HPDE6-E6E7 (cell line): ENCODE data around the gene TEDC2.
A peak's percentile ranks its signal among the peaks of the same experiment; 100 is the strongest.

Source experiments
- DNase-seq: peaks from one replicate; pipeline ENCODE4 v3.0.0; 2011; ENCODE audit warnings: missing footprints; ENCODE audit errors: extremely low spot score

The TEDC2 gene

DNA sequence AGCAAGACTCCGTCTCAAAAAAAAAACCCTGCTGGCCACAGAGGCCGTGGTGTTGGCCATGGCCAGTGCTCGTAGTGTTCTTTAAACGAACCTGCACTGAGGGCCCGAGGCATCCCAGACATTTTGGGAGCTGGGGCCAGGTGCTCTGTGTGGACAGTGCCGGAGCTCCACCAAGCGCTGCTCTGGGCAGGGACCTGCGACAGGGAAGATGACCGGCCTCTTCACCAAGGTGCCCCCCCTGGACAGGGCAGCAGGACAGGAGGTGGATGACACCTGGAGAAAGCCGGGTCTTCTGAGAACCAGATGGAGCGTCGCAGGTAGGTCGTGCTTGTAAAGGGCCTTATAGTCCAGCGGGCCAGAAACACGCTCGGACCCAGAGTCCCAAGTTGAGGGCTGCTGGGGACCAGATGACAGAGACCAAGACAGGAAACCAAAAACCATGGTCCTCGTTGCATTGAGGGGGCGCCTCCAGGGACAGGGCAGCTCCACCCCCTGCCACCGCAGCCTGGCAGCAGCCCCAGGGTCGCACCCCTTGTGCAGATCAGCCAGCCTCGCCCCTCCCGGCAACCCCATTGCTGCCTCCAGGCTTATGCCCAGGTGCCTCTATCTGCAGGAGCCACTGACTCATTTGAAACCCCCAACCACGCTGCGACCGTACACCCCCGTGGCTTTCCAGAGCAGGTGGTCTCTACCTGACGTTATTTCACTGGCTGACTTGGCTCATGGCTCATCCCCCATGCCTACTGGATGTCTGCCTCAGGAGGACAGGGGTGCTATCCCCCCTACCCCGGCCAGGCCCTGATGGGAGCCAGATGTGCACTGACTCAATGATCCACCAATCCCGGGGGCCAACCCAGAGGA is 7.0 kb downstream of the TEDC2 start:
- DNase-seq: no peak

DNA sequence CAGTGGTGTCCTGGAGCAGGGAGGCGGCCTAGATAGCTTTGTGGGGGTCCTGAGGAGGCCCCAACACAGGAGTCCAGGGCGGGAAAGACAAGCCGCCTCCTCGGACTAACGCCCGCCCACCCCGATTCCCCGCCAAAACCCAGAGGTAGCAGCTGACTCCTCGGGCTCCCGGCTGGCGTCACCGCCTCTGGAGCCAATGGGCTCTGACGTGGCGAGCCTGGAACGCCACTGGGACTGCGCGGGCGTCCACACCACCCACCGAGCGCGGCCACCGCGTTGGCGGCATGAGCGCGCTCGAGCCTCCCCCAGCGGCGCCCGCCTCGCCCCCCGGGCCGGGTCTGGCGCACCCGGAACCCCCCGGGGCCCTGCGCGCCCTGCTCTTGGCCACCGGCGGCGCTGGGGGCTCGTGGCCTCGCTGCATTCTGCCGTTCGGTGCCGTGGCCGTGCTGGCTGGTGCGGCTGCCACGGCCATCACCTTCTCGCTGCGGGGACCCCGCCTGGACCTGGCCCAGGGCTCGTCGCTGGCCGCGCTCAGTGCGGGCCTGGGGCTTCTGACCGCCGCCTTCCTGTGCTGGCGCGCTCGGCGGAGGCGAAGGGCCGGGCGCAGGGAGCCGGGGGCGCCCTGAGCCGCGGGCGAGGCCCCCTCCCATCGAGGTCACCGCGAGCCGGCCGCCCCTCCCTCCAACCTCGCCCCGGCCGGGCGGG is 7.8 kb downstream of the TEDC2 start:
- peak; percentile 77 for DNase-seq

DNA sequence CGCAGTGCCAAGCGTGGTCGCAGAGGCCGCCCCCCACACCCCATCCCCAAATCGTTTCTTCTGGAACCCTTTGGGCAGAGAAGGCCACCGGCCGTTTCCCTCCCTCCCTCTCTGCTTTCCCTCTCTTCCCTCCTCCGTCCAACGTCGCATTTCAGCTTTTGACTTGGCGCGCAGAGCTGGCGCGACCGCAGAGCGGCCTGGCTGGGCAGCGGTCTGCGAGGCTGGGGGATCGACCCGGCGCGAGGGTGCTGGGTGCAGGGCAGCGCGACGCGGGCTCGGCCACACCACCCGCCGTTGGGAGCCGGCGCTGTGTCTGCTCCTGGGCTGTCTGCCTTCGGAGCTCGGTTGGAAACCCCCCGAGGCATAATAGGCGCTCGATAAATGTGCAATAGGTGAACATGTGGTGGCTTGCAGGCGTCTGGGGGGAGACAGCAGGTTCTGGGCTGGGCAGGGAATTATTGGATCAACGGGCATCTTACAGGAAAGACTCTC is 8.4 kb downstream of the TEDC2 start:
- DNase-seq: peak; percentile 69

DNA sequence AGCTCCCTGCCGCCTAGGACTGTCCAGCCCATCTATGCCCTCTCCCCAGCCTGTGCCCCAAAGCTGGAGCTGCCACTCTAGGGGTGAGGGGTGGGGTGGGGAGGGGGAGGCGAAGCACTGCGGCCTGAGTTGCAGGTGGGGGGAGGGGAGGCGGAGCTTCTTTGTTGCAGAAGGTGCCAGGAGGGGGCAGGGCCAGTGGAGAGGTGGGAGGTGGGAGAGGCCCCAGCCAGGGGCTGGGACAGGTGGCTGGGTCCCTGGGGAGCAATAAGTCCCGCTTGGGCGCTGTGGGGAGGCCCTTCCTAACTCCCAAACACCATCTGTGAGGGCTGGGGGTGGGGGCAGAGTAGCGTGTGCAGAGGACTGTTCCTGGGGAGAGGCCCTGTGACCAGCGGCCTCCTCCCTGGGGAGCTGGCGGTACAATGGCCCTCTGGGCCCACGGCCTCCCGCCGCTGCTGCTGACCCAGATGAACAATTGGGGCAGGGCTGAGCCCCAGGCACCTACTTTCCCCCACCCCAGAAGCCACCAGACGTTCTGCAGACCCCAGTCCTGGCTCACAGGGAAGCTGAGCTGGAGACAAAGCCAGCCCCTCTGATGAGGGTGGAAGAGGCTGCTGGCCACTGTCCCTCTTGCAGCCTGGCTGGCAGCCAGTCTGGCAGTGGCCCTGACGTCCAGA is 9.0 kb downstream of the TEDC2 start:
- no peak for DNase-seq

DNA sequence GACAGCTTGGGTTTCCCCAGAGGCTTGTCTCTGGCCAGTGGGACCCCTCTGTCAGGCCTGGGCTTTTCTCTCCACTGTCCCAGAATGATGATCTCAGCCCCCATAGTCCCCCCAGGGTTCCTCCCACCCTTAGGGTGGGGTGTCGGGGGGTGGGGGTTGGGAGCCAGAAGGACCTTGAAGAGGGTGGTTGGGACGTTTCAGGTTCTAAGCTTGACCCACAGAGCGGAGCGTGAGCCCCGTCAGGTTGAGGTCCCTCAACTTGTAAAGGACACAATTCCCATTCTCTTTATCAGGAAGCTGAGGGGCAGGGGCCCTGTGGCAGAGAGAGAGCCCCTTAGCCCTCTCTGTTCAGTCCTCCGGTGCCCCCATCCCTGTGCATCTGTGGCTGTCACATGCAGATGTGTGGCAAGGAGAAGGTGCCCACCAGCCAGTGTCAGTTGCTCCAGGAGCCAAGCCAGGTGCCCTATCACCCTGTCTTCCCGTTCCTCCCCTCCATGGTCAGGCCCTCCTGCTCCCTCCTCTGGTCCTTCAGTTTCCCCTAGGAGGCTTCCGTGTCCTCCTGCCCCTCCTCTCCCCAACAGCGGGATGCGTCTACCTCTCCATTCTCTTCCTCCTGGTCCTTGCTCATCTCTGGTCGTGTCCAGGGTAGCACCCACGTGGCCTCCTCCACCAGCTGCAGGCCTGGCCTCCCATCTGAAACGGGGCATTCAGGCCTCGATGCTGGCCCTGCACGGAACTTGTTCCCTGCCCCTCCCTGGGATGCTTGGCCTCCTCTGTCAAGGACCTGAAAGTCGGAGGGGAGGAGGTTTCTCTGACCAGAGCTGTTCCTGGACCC is 9.7 kb downstream of the TEDC2 start:
- DNase-seq: no peak

DNA sequence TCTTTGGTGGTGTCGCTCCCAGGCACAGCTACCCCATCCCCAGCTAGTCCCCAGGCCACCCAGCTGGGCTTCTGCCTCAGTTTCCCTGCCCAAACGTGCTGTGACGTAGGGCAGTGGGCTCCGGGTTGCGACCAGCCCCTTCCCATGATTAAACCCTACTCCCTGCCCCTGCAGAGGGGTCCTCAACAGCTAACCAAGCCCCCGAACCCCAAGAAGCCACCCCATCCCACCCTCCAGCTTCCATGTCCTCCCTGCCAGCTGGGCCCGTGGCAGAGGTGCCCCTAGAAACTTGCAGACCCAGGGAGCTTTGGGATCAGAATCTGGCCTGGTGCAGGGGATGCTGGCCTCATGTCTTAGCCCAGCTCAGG is 10.3 kb downstream of the TEDC2 start:
- no peak for DNase-seq

DNA sequence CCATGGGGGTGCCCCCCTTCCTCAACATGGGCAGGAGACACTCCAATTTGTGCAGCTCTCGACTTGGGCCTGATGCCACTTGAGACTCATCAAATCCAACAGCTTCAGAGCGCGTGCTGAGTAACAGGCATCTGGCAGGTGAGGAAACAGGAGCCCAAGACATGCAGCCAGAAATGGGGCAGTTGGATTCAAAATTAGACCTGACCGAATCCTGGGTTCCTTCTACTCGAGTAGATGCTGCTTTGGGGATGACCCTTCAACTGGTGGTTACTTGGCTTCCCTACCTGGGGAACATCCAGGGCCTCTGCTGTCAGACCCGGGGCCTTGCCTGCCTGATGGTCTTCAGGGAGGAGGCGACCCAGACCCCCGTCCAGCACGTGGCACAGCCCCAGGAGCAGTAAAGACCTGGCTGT is 10.7 kb downstream of the TEDC2 start:
- DNase-seq: no peak

DNA sequence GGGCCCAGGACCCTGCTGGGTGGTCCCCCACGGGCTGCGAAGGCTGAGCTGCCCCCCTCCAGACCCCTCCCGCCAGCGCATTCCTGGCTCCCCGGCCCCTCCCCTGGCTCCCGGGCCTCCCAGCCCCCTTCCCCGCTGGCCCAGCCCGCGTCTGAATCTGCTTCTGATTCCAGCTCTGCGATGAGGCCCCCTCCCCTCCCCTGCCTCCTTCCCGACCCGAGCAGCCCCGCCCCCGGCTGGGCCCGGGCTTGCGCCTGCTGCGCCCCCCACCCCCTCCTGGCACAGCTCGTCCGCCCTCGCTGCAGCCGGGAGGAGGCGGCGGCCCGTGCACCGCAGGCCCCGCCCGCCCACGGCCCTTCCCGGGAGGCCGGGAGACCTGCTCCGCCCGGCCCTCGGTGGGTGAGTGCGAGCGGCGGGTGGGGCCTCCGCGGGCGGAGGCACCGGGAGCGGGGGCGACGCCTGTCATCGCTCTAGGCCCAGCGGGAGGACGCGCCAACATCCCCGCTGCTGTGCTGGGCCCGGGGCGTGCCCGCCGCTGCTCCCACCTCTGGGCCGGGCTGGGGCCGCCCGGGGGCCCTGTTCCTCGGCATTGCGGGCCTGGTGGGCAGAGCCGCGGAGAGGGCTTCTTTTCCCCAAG is 11.2 kb downstream of the TEDC2 start, which contains the start of gene NTN3:
NTN3 (plus strand) TSS at position 282 of the 637 bp plus-strand sequence. CDS start 405 bp downstream, outside the sequence.
- DNase-seq: no peak

DNA sequence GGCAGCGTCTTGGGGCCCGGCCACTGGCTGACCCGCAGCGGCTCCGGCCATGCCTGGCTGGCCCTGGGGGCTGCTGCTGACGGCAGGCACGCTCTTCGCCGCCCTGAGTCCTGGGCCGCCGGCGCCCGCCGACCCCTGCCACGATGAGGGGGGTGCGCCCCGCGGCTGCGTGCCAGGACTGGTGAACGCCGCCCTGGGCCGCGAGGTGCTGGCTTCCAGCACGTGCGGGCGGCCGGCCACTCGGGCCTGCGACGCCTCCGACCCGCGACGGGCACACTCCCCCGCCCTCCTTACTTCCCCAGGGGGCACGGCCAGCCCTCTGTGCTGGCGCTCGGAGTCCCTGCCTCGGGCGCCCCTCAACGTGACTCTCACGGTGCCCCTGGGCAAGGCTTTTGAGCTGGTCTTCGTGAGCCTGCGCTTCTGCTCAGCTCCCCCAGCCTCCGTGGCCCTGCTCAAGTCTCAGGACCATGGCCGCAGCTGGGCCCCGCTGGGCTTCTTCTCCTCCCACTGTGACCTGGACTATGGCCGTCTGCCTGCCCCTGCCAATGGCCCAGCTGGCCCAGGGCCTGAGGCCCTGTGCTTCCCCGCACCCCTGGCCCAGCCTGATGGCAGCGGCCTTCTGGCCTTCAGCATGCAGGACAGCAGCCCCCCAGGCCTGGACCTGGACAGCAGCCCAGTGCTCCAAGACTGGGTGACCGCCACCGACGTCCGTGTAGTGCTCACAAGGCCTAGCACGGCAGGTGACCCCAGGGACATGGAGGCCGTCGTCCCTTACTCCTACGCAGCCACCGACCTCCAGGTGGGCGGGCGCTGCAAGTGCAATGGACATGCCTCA is 12.0 kb downstream of the TEDC2 start:
- no peak for DNase-seq

DNA sequence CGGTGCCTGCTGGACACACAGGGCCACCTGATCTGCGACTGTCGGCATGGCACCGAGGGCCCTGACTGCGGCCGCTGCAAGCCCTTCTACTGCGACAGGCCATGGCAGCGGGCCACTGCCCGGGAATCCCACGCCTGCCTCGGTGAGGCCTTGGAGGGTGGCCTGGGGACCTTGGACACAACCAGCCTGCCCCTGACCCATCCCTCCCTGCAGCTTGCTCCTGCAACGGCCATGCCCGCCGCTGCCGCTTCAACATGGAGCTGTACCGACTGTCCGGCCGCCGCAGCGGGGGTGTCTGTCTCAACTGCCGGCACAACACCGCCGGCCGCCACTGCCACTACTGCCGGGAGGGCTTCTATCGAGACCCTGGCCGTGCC is 12.6 kb downstream of the TEDC2 start:
- no peak for DNase-seq

DNA sequence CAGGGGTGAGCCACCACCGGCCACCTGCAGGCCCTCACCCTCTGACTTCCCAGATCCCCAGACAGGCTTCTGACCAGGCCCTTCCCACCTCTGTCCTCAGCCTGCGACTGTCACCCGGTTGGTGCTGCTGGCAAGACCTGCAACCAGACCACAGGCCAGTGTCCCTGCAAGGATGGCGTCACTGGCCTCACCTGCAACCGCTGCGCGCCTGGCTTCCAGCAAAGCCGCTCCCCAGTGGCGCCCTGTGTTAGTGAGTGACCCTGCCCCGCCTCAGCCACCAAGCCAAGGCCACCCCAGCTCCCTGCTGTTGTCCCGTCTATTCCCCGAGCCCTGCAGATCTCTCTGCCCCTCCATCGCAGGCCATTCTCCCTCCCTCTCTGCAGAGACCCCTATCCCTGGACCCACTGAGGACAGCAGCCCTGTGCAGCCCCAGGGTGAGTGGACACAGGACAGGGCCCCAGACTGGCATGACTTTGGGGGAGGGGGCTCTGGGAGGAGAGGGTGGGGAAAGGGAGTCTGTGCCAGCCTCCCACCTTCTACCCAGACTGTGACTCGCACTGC is 13.1 kb downstream of the TEDC2 start:
- no peak for DNase-seq

DNA sequence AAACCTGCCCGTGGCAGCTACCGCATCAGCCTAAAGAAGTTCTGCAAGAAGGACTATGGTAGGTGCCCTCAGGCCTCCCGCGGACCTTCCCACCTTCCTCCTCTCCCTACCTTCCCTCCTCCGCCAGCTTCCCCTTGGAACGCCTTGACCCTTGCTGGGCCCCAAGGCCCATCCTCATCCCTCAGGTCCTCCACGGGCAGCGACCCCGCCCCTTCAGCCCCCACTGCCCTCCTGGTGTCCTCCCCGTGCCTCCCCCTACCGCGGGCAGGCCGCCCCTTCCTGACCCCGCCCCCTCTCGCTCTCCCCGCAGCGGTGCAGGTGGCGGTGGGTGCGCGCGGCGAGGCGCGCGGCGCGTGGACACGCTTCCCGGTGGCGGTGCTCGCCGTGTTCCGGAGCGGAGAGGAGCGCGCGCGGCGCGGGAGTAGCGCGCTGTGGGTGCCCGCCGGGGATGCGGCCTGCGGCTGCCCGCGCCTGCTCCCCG is 13.6 kb downstream of the TEDC2 start:
- no peak for DNase-seq

DNA sequence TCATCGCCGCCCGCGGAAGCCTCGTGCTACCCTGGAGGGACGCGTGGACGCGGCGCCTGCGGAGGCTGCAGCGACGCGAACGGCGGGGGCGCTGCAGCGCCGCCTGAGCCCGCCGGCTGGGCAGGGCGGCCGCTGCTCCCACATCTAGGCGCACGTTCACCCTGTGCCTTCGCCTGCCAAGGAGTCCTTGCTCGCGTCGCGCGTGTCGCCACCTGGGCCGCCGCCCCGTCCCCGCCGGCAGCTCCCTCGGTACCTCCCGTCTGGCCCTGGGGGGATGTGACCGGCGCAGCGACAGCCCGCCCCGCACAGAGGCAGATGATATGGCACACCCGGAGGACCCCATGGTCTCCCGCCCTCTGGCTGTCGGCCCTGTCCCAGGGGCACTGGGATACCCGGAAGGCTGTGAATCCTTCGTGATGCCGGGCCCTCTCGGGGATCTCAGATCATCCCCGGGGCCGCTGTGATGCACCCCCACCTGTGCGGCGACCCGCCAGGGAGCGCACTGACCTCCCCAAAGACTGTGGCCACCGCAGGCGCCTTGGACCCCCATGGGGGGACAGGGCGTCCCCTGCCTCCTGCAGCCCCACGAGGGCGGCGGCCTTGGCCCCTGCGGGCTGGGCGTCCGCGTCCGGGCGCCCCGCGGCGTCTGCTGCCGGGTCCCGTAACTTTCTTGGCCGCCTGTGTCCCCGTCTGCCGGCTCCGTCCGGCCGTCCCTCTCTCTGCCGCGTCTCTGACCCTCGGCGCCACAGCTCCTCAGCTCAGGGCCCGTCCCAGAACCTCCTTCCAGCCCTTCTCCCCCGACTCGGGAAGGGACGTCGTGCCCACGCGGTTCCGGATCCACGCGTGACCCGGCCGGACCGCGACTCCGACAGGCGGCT is 14.3 kb downstream of the TEDC2 start:
- peak; percentile 50 for DNase-seq

DNA sequence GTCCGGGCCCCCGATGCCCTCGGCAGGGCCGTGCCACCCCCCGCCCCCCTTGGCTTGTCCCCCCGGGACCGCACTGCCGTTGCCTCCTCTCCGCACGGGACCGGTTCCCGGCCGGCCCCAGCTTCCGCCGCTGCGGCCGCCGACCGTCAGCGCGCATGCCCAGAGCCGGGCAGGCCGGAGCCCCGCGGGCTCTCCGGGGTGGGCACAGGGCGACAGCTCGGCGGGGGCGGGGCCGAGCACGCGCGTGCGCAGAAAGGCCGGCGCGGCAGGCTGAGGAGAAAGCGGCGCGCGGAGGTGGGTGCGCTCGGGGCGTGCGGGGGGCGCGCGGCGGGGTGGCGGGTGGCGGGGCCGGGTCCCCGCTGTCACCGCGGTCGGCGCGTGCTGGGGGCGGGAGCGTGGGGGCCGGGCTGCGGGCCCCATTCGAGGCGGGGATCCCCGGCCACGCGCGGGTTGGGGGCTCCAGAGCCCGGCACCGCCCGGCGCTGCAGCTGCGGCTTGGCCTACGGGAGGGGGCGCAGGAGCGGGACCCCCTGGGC is 15.0 kb downstream of the TEDC2 start, which contains the start of gene TBC1D24:
TBC1D24 (plus strand) TSS at position 251 of the 536 bp plus-strand sequence. CDS start 21,022 bp downstream, outside the sequence.
- peak; percentile 96 for DNase-seq

DNA sequence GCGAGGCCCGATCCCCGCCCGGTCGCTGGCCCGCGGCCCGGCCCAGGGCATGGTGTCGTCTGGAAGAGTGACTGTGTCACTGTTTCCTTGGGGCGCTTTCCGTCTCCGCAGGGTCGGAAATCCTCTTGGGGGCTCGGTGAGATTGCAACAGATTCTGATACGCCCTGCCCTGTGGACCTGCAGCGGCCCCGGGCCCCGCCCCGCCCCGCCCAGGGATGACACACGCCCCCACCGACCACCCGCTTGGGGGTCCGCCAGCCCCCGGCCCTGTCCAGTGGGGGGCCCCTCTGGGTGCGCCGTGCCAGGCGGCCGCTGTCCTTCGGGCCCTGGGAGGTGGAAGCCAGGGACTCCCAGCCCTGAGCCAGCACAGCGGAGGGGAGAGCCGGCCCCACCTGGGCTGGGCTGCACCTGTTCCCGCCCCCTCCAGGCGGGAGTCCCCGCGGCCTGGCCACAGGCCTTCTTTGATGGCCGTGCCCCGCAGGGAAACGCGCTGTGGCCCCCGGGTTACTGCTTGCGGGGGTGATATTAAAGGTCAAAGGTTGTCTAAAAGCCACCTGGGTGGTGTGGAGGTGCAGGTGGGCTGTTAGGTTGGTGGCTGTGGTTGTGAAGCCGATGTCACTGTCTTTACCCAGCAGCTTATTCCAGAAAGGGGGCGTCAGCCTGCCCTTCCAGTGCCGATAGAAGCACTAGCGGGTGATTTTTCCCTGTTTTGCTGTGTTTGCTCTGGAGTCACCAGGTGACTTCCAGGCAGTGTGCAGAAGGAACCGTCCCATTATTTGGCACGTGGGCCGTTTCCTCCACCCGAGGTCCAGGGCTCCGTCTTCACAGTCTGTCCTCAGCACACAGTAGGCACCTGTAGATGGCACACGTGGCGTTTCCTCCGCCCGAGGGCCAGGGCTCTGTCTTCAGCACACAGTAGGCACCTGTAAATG is 15.8 kb downstream of the TEDC2 start:
- DNase-seq: no peak

DNA sequence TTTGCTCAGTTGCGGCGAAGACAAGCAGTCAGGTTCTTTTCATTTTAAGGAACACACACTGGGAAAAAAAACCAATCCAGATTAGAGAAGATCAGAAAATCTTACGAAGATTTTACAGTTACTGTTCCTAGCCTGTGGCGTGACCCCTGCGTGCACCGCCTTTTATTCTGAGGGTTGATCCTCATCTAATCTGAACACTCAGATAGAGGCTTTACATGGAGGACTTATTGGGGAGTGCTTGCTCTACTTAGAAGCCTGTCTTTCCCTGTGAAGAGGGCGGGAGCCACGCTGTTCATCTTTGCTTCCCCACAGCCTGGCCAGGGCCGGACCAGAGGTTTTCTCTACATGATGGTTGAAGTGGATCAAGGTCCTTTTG is 16.4 kb downstream of the TEDC2 start:
- no peak for DNase-seq

DNA sequence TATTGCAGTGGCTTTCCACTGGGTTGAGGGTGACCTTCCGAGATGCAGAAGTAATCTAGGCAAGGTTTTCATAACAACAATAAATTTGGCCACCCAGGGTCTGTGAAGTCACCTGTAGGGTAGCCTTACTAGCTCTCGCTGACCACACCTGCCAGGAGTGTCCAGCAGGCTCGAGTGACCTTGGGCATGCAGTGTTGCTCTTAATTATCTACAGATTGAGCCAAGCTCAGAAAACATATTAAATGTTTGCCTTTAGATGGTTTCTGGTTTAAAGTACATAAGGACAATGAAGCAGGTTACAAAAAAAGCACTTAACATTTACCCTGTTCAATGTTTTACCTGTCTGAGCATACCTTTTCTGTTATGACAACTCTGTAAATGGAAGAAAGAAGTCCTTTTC is 16.8 kb downstream of the TEDC2 start:
- no peak for DNase-seq
